ENCODE results near the gene BUB1B.

GRCh38 chr15:40229956-40230355, 69.1 kb downstream of the BUB1B start:
- TF ChIP-seq, protein P1, sequence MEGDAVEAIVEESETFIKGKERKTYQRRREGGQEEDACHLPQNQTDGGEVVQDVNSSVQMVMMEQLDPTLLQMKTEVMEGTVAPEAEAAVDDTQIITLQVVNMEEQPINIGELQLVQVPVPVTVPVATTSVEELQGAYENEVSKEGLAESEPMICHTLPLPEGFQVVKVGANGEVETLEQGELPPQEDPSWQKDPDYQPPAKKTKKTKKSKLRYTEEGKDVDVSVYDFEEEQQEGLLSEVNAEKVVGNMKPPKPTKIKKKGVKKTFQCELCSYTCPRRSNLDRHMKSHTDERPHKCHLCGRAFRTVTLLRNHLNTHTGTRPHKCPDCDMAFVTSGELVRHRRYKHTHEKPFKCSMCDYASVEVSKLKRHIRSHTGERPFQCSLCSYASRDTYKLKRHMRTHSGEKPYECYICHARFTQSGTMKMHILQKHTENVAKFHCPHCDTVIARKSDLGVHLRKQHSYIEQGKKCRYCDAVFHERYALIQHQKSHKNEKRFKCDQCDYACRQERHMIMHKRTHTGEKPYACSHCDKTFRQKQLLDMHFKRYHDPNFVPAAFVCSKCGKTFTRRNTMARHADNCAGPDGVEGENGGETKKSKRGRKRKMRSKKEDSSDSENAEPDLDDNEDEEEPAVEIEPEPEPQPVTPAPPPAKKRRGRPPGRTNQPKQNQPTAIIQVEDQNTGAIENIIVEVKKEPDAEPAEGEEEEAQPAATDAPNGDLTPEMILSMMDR (IDR thresholded peaks at IDR 0.05): no peak
- TF ChIP-seq POLR2A (IDR thresholded peaks at IDR 0.05): no peak
